ENCODE data around the gene DSCAM.

GRCh38 chr21:40235528-40235927 lies 611.4 kb downstream of the DSCAM start:
- TF ChIP-seq, protein P1, sequence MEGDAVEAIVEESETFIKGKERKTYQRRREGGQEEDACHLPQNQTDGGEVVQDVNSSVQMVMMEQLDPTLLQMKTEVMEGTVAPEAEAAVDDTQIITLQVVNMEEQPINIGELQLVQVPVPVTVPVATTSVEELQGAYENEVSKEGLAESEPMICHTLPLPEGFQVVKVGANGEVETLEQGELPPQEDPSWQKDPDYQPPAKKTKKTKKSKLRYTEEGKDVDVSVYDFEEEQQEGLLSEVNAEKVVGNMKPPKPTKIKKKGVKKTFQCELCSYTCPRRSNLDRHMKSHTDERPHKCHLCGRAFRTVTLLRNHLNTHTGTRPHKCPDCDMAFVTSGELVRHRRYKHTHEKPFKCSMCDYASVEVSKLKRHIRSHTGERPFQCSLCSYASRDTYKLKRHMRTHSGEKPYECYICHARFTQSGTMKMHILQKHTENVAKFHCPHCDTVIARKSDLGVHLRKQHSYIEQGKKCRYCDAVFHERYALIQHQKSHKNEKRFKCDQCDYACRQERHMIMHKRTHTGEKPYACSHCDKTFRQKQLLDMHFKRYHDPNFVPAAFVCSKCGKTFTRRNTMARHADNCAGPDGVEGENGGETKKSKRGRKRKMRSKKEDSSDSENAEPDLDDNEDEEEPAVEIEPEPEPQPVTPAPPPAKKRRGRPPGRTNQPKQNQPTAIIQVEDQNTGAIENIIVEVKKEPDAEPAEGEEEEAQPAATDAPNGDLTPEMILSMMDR (IDR thresholded peaks at IDR 0.05; ENCODE audit: low read length): no peak
- no peak for TF ChIP-seq EZH2 (IDR thresholded peaks at IDR 0.05; ENCODE audit: borderline replicate concordance, low read length)

All from OCI-LY1 (cell line).